A549 (cell line): Measurements from ENCODE around the gene TACC2. TPM values are rescaled to one million over a fixed set of nuclear protein-coding genes. Genes with fewer than 3 reads are reported as not detected.

Experiments used
- ATAC-seq, 2 experiments: fragments of 200-7000 bp in 1 of 2; fragments of >200 bp in 1 of 2; cut with Nextera tagmentation in 1 of 2; cut with Tn5 transposase in 1 of 2; 3 replicates each; pipeline versions ENCODE4 v1.8.0 to v1.9.1; 2018 to 2020; ENCODE audit warnings: mild to moderate bottlenecking in 1 of 2, moderate library complexity in 1 of 2
- CTCF ChIA-PET: fragments of 300-600 bp; sonication (Branson Sonifier 250); formaldehyde crosslinking; extraction: SDS; loops from one replicate; lab custom pipeline; 2021; ENCODE audit warnings: antibody characterized with exemption, inconsistent platforms; lab: Yijun Ruan, JAX
- POLR2A ChIA-PET: fragments of 350-600 bp; formaldehyde crosslinking; extraction: SDS; loops from one replicate; lab custom pipeline; 2021; ENCODE audit warnings: antibody characterized with exemption, inconsistent platforms; lab: Yijun Ruan, JAX
- DNase-seq, 2 experiments: peaks; one replicate each; pipeline versions ENCODE4 v3.0.0 to v3.0.0-alpha.2; 2011 to 2016; ENCODE audit warnings: low read depth in 1 of 2, low spot score in 1 of 2
- FAIRE-seq: peaks from 2 replicates; lab custom pipeline; 2011; peaks lifted over from hg19 to GRCh38; lab: Jason Lieb, UNC
- H3K27ac ChIP-seq, 2 experiments: fragments of >200 bp; sonication (Bioruptor Twin); formaldehyde crosslinking; 3 replicates each; pipeline ENCODE4 v1.5.1; 2016 to 2017
- H3K4me1 ChIP-seq: fragments of >200 bp; sonication (Bioruptor Twin); formaldehyde crosslinking; 3 replicates; pipeline ENCODE4 v1.6.1; 2016
- H3K4me2 ChIP-seq: fragments of >200 bp; sonication (Bioruptor Twin); formaldehyde crosslinking; 3 replicates; pipeline ENCODE4 v1.6.1; 2016
- H3K4me3 ChIP-seq: fragments of >200 bp; sonication (Bioruptor Twin); formaldehyde crosslinking; 3 replicates; pipeline ENCODE4 v1.5.1; 2016
- H3K9me3 ChIP-seq: fragments of >200 bp; sonication (Bioruptor Twin); formaldehyde crosslinking; 3 replicates; pipeline ENCODE4 v1.6.1; 2016
- BHLHE40 ChIP-seq: IDR thresholded peaks from 2 replicates; pipeline ENCODE4 v1.6.1; 2012; ENCODE audit warnings: low read depth, low read length, inconsistent platforms
- CEBPB ChIP-seq, 2 experiments: fragments of >200 bp in 1 of 2; sonication (Bioruptor Twin) in 1 of 2; formaldehyde crosslinking in 1 of 2; IDR thresholded peaks; 2 replicates each; pipeline ENCODE4 v1.6.1; 2012 to 2016
- CHD2 ChIP-seq: fragments of 150-350 bp; IDR thresholded peaks from 2 replicates; pipeline ENCODE4 v1.6.1; 2014; ENCODE audit warnings: low read length; ENCODE audit not compliant: partially characterized antibody
- EHMT2 ChIP-seq: fragments of 200-600 bp; sonication (generic); IDR thresholded peaks from 2 replicates; pipeline ENCODE4 v1.6.1; 2016; ENCODE audit warnings: antibody characterized with exemption, low read depth, mild to moderate bottlenecking, moderate library complexity
- ESRRA ChIP-seq: fragments of 150-350 bp; IDR thresholded peaks from 2 replicates; pipeline ENCODE4 v1.6.1; 2014; ENCODE audit warnings: mild to moderate bottlenecking, low read length, borderline replicate concordance
- FOSB ChIP-seq: fragments of 250-450 bp; sonication (Bioruptor Pico); IDR thresholded peaks from 2 replicates; pipeline ENCODE4 v1.5.0; 2020; ENCODE audit warnings: mild to moderate bottlenecking, moderate library complexity
- FOSL2 ChIP-seq, 2 experiments: fragments of 450-650 bp in 1 of 2; fragments of >200 bp in 1 of 2; sonication (Bioruptor Twin) in 1 of 2; formaldehyde crosslinking; IDR thresholded peaks; 2 replicates each; pipeline versions ENCODE4 v1.5.0 to v1.6.1; 2016 to 2020; ENCODE audit warnings: mild to moderate bottlenecking in 1 of 2, moderate library complexity in 1 of 2
- GATA3 ChIP-seq: IDR thresholded peaks from 2 replicates; pipeline ENCODE4 v1.6.1; 2012; ENCODE audit warnings: borderline replicate concordance
- HOXA7 ChIP-seq: fragments of 250-450 bp; sonication (Bioruptor Pico); IDR thresholded peaks from 2 replicates; pipeline ENCODE4 v1.5.0; 2020; ENCODE audit warnings: mild to moderate bottlenecking, moderate library complexity
- JUN ChIP-seq, 2 experiments: fragments of >200 bp; sonication (Bioruptor Twin); formaldehyde crosslinking; IDR thresholded peaks; 2 replicates in 1 of 2; 3 replicates in 1 of 2; pipeline ENCODE4 v1.6.1; 2016 to 2017
- JUNB ChIP-seq: fragments of >200 bp; sonication (Bioruptor Twin); formaldehyde crosslinking; IDR thresholded peaks from 2 replicates; pipeline ENCODE4 v1.6.1; 2016
- KDM1A ChIP-seq: fragments of 200-600 bp; sonication (generic); IDR thresholded peaks from 2 replicates; pipeline ENCODE4 v1.6.1; 2016; ENCODE audit warnings: low read depth, mild to moderate bottlenecking
- NPAS2 ChIP-seq: fragments of 250-450 bp; sonication (Bioruptor Pico); IDR thresholded peaks from 2 replicates; pipeline ENCODE4 v1.8.0; 2022; ENCODE audit warnings: mild to moderate bottlenecking, moderate library complexity, borderline replicate concordance
- PHF8 ChIP-seq: fragments of 200-600 bp; sonication (generic); IDR thresholded peaks from 2 replicates; pipeline ENCODE4 v1.6.1; 2016; ENCODE audit warnings: low read depth, mild to moderate bottlenecking, antibody characterized with exemption, moderate library complexity, borderline replicate concordance
- RAD21 ChIP-seq, 2 experiments: fragments of >200 bp in 1 of 2; sonication (Bioruptor Twin) in 1 of 2; formaldehyde crosslinking in 1 of 2; IDR thresholded peaks in 1 of 2; conservative IDR thresholded peaks in 1 of 2; 2 replicates in 1 of 2; 3 replicates in 1 of 2; pipeline ENCODE4 v1.6.1; 2012 to 2018; ENCODE audit warnings: inconsistent platforms in 1 of 2
- RARB ChIP-seq: fragments of 250-450 bp; sonication (Bioruptor Pico); IDR thresholded peaks from 2 replicates; pipeline ENCODE4 v1.8.0; 2021; ENCODE audit warnings: mild to moderate bottlenecking, moderate library complexity
- RCOR1 ChIP-seq: fragments of 150-350 bp; IDR thresholded peaks from 2 replicates; pipeline ENCODE4 v1.6.1; 2014; ENCODE audit warnings: antibody characterized with exemption, low read length, low read depth
- RFX5 ChIP-seq: fragments of 450-650 bp; IDR thresholded peaks from 2 replicates; pipeline ENCODE4 v1.7.1; 2014; ENCODE audit warnings: antibody characterized with exemption, mild to moderate bottlenecking, moderate library complexity
- RNF2 ChIP-seq: fragments of 200-600 bp; sonication (generic); IDR thresholded peaks from 2 replicates; pipeline ENCODE4 v1.6.1; 2016; ENCODE audit warnings: low read depth, mild to moderate bottlenecking, antibody characterized with exemption, moderate library complexity, borderline replicate concordance
- SMC3 ChIP-seq: fragments of >200 bp; sonication (Bioruptor Twin); formaldehyde crosslinking; IDR thresholded peaks from 3 replicates; pipeline ENCODE4 v1.6.1; 2018; ENCODE audit warnings: inconsistent platforms
- TP53 ChIP-seq: fragments of 250-450 bp; sonication (Bioruptor Pico); IDR thresholded peaks from 2 replicates; pipeline ENCODE4 v1.5.0; 2021; ENCODE audit warnings: mild to moderate bottlenecking, moderate library complexity
- ZFP36 ChIP-seq: fragments of 450-650 bp; IDR thresholded peaks from 2 replicates; pipeline ENCODE4 v1.6.1; 2014; ENCODE audit warnings: borderline replicate concordance; ENCODE audit not compliant: partially characterized antibody
- WGBS: methylation state at CpG from one replicate; pipeline ENCODE4 v1.1.6; 2017; ENCODE audit errors: missing lambda C conversion rate; 5-methylcytosine and 5-hydroxymethylcytosine counted together
- polyA plus RNA-seq, 4 experiments: library from polyadenylated mRNA; depleted of rRNA in 3 of 4; stranded (reverse); fragments of >200 nt; fragmentation: RNase III in 1 of 4; extraction: RNeasy Plus Mini Kit Qiagen cat#74134 plus additional on column Dnase treatment in 1 of 4; gene quantifications; 2 replicates in 3 of 4; 3 replicates in 1 of 4; pipeline ENCODE4 v1.2.3, GENCODE V29; 2011 to 2017
- TF ChIP-seq, protein P1 (sequence below): fragments of 200-600 bp; sonication (generic); IDR thresholded peaks from 2 replicates; pipeline ENCODE4 v1.6.1; 2016; ENCODE audit warnings: antibody characterized with exemption, mild to moderate bottlenecking, moderate library complexity
- TF ChIP-seq, protein P2 (sequence below): IDR thresholded peaks from 2 replicates; pipeline ENCODE4 v1.6.1; 2012
- TF ChIP-seq, protein P3 (sequence below): fragments of 150-350 bp; IDR thresholded peaks from 2 replicates; pipeline ENCODE4 v1.6.1; 2014; ENCODE audit warnings: low read depth, mild to moderate bottlenecking, low read length
- TF ChIP-seq, protein P4 (sequence below): fragments of >200 bp; sonication (Bioruptor Twin); formaldehyde crosslinking; IDR thresholded peaks from 3 replicates; pipeline ENCODE4 v1.6.1; 2016
- TF ChIP-seq, protein P5 (sequence below): fragments of >200 bp; sonication (Bioruptor Twin); formaldehyde crosslinking; IDR thresholded peaks from 2 replicates; pipeline ENCODE4 v1.6.1; 2016

TACC2 gene
- polyA plus RNA-seq, 2 of the 4 experiments (the other 2 are of a cell fraction) = 83.3 to 128 TPM

DNA sequence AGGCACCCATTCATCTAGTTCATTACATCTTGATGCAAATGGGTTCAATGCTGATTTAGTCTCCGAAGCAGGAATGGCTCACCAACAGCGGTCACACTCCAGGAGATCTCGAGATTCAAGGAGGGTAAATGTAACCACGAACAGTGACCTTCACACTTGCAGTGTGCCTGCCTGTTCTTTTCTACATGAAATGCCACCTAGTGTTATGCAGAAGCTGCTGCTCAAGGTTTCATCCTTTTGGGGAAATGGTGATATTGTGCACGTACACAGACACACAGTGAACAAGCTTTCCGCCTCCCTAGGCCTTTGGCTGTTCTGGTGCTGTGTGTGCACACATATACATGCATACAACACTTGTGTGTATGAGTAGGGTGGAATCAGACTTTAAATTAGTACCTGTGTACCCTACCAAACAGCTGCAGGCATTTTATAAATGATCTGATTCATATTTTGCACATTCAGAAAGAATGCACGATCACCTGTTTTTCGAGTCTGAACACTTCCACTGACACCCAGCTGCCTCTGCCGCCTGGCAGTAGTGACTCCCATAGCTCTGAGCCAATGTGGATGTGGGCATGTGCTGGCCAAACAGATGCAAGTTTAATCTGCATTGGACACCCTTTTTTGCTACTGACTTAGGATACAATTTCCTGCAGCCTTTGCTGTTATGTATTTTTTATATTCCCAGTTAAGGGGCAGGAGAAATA is 100.5 kb downstream of the TACC2 start:
- no peak for TF ChIP-seq HOXA7
- TF ChIP-seq RARB = no peak
- TF ChIP-seq, protein P1, sequence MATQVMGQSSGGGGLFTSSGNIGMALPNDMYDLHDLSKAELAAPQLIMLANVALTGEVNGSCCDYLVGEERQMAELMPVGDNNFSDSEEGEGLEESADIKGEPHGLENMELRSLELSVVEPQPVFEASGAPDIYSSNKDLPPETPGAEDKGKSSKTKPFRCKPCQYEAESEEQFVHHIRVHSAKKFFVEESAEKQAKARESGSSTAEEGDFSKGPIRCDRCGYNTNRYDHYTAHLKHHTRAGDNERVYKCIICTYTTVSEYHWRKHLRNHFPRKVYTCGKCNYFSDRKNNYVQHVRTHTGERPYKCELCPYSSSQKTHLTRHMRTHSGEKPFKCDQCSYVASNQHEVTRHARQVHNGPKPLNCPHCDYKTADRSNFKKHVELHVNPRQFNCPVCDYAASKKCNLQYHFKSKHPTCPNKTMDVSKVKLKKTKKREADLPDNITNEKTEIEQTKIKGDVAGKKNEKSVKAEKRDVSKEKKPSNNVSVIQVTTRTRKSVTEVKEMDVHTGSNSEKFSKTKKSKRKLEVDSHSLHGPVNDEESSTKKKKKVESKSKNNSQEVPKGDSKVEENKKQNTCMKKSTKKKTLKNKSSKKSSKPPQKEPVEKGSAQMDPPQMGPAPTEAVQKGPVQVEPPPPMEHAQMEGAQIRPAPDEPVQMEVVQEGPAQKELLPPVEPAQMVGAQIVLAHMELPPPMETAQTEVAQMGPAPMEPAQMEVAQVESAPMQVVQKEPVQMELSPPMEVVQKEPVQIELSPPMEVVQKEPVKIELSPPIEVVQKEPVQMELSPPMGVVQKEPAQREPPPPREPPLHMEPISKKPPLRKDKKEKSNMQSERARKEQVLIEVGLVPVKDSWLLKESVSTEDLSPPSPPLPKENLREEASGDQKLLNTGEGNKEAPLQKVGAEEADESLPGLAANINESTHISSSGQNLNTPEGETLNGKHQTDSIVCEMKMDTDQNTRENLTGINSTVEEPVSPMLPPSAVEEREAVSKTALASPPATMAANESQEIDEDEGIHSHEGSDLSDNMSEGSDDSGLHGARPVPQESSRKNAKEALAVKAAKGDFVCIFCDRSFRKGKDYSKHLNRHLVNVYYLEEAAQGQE = no peak
- TF ChIP-seq, protein P2, sequence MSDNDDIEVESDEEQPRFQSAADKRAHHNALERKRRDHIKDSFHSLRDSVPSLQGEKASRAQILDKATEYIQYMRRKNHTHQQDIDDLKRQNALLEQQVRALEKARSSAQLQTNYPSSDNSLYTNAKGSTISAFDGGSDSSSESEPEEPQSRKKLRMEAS = peak; percentile 24; the same call in 1 of the 2 replicates
- TF ChIP-seq RAD21 (conservative IDR thresholded peaks at IDR 0.05 in 1 of 2, IDR thresholded peaks at IDR 0.05 in 1 of 2) = peak in 1 of 2 experiments; percentile 33; a peak in 2 of 5 replicates
- no peak for TF ChIP-seq FOSB
- no peak for TF ChIP-seq JUNB
- TF ChIP-seq RNF2 = no peak
- no peak for TF ChIP-seq RCOR1
- TF ChIP-seq CEBPB (IDR thresholded peaks at IDR 0.05) = no peak
- no peak for TF ChIP-seq FOSL2 (IDR thresholded peaks at IDR 0.05)
- TF ChIP-seq FOSL2 (CRISPR knock-in tag; IDR thresholded peaks at IDR 0.05) = no peak
- no peak for TF ChIP-seq JUN (IDR thresholded peaks at IDR 0.05)
- no peak for TF ChIP-seq CHD2
- no peak for TF ChIP-seq ZFP36
- 0 out of 3 replicates have a peak, but pooled peaks have one; percentile 9 for TF ChIP-seq SMC3
- Histone ChIP-seq H3K9me3 (no peaks in the 10 kb centered on the region), H3K27ac (peak overlapping the region in 1 of 2 experiments; percentile 62; a peak in 3 of 6 replicates), H3K4me3 (no peak overlapping the region), H3K4me1 (0 out of 3 replicates have a peak, but pooled peaks cover 3% of the 10 kb centered on the region), H3K4me2 (no peak overlapping the region)
- ATAC-seq (peak in 1 of 2 experiments; percentile 68; a peak in 3 of 6 replicates), FAIRE-seq (no peak), DNase-seq (peak in 1 of 2 experiments; percentile 34)
- WGBS = 77% methylated on average over 9 of the region's 9 CpGs
- CTCF ChIA-PET = interaction anchor here (0.7 to 1.8 kb wide), 6 partner anchors 9 to 96 kb away, joined by 3 to 10 read pairs (median 3); no protein-coding TSS in a partner anchor
- POLR2A ChIA-PET = no interaction called here

DNA sequence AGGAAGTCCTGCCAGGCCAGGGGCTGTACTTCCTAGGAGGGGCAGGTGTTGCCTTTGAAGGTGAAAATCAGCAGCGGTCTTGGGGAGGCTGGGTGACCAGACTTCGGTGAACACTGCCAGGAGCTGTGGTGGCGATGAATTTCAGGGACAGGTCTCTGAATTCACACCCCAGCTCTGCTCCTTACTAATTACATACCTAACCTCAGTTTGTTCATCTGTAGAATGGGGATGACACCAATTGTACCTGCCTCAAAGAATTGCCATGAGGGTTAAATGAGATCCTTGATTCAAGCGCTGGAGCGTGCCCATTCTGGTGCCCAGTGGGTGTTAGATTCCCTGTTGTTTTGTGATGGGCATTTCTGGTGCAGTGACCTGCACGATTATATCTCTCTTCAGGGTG is 102.8 kb downstream of the TACC2 start:
- ChIA-PET POLR2A (no interaction called here), CTCF (interaction anchor here (0.8 kb wide), 1 partner anchor 8 kb away, joined by 3 read pairs; no protein-coding TSS in a partner anchor)
- H3K4me1 ChIP-seq = peaks cover 6% of the 10 kb centered on the region
- no peak for ATAC-seq
- H3K27ac ChIP-seq = peak overlapping the region in 1 of 2 experiments; percentile 62; a peak in 4 of 6 replicates
- H3K9me3 ChIP-seq = no peaks in the 10 kb centered on the region
- H3K4me2 ChIP-seq = no peak overlapping the region
- TF ChIP-seq KDM1A = peak; percentile 72; the same call in 1 of the 2 replicates
- TF ChIP-seq GATA3 = no peak
- FAIRE-seq = no peak
- no peak overlapping the region for H3K4me3 ChIP-seq
- WGBS = 88% methylated on average over 6 of the region's 6 CpGs
- no peak for DNase-seq

DNA sequence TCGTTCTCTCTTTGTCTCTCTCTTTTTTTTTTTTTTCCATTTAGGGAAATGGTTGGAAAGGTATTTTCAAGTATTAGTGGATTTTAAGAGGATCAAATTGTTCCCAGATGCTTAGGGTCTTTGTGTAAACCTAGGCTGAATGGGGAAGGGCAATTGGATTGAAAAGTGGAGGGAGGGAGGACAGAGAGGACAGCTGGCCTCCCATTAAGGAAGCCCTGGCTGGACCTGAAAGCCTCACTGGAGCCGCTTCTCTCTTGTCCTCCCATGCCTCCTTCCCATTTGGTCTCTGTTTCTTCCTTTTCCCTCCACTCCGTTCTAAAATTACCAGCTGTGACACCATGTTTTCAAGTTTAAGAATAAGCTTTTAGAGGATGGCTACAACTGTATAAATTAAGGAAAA is 104.1 kb downstream of the TACC2 start:
- FAIRE-seq = no peak
- Histone ChIP-seq H3K4me1 (peaks cover 10% of the 10 kb centered on the region), H3K4me3 (no peak overlapping the region), H3K27ac (peak overlapping the region in 1 of 2 experiments; percentile 55; a peak in 3 of 6 replicates), H3K9me3 (no peaks in the 10 kb centered on the region), H3K4me2 (no peak overlapping the region)
- DNase-seq = no peak
- ATAC-seq = no peak
- ChIA-PET POLR2A (no interaction called here), CTCF (interaction anchor here (0.6 to 2.1 kb wide), 5 partner anchors 20 to 188 kb away, joined by 3 to 5 read pairs (median 4); partner anchors contain the start of gene ATE1)
- WGBS = 84% methylated on average over 3 of the region's 3 CpGs
- TF ChIP-seq EHMT2 (no peak), CEBPB (IDR thresholded peaks at IDR 0.05) (no peak), TP53 (CRISPR knock-in tag) (no peak), BHLHE40 (no peak), NPAS2 (CRISPR knock-in tag) (no peak), RFX5 (no peak), ZFP36 (no peak), ESRRA (no peak), PHF8 (no peak)
- TF ChIP-seq, protein P3, sequence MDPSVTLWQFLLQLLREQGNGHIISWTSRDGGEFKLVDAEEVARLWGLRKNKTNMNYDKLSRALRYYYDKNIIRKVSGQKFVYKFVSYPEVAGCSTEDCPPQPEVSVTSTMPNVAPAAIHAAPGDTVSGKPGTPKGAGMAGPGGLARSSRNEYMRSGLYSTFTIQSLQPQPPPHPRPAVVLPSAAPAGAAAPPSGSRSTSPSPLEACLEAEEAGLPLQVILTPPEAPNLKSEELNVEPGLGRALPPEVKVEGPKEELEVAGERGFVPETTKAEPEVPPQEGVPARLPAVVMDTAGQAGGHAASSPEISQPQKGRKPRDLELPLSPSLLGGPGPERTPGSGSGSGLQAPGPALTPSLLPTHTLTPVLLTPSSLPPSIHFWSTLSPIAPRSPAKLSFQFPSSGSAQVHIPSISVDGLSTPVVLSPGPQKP = no peak
- TF ChIP-seq, protein P4, sequence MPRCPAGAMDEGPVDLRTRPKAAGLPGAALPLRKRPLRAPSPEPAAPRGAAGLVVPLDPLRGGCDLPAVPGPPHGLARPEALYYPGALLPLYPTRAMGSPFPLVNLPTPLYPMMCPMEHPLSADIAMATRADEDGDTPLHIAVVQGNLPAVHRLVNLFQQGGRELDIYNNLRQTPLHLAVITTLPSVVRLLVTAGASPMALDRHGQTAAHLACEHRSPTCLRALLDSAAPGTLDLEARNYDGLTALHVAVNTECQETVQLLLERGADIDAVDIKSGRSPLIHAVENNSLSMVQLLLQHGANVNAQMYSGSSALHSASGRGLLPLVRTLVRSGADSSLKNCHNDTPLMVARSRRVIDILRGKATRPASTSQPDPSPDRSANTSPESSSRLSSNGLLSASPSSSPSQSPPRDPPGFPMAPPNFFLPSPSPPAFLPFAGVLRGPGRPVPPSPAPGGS = no peak
- TF ChIP-seq, protein P5, sequence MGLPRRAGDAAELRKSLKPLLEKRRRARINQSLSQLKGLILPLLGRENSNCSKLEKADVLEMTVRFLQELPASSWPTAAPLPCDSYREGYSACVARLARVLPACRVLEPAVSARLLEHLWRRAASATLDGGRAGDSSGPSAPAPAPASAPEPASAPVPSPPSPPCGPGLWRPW = no peak
